GM10266 (cell line): ENCODE data around the gene CDH4.

Experiments
- DNase-seq: peaks from one replicate; pipeline ENCODE4 v3.0.0; 2012; ENCODE audit errors: extremely low spot score
- CTCF ChIP-seq: IDR thresholded peaks from 2 replicates; pipeline ENCODE4 v1.5.1; 2012; ENCODE audit warnings: mild to moderate bottlenecking, low read depth; ENCODE audit not compliant: control insufficient read depth, insufficient read depth; ENCODE audit errors: missing control alignments

CDH4 gene

DNA sequence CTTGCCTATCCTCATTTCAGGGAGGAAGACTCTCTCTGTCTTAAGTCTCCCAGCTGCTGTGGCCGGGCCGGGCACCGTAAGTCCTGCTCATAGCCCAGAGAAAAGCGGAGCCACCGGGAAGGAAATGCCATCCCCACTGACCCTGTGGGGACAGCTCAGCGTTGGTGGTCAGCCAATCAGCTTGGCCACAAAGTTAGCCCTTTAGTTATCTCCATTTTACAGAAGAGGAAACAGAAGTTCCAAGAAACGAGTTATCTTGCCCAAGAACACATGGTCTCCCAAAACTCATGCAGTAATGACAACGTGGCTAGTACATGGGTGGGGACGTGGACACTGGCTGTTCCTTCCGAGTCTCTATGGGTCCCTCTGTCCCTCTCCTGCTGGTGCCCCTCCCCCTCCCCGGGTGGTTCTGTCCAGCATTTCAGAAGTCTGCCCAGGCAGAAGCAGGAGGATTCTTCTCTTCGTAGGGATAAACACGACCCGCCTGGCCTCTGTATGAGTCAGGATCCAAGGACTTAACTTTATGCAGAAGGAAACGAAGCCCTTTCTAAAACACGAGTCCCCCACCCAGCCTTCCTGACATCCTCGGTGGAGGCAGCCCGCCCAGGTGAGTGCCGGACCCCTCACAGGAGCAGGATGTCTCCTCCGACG is 273.8 kb downstream of the CDH4 start:
- TF ChIP-seq CTCF, result no peak
- DNase-seq, result no peak

- no peak for TF ChIP-seq CTCF
- no peak for DNase-seq
Measured at GRCh38 chr20:61526907-61527306, 274.8 kb downstream of the CDH4 start.

GRCh38 chr20:61527626-61528025 is 275.6 kb downstream of the CDH4 start:
- DNase-seq, result no peak

DNA sequence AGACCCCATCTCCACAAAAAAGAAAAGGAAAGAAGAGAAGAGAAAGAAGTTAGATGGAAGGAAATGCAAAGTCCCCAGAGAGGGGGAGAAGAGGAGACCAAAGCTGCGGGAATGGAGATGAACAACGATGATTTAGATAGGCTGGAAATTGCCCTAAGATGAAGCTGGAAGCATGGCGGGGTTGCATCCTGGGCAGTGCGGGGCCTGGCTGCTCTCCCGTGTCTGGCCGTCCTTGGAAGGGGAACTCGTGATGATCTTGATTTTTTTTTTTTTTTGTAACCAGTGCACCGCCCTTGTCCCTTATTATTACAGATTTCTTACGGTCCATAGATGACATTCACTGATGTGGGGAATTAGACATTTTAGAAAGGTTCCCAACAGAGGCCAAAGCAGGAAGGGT is 276.5 kb downstream of the CDH4 start:
- no peak for DNase-seq
- TF ChIP-seq CTCF, result no peak

More at GRCh38 chr20:61527626-61528025, 275.6 kb downstream of the CDH4 start:
- no peak for TF ChIP-seq CTCF

DNA sequence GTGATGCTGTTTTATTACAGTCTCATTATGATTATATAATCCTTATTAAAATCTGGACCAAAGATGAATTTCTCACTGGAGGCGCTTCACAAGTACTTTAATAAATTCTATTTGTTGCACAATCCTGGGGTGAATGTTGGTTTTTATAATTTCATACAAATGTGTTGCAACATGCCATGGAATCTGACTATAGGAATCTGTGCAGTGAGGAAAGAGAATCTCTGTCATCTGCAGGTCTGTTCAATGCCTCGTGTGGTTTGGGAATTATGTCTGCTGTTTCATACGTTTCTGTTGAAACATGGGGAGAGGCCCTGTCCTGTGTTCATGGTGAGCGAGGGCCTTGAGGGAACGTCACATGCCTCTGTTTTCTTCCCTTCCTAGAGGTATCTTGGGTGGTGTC is 277.3 kb downstream of the CDH4 start:
- TF ChIP-seq CTCF, result no peak
- no peak for DNase-seq

DNA sequence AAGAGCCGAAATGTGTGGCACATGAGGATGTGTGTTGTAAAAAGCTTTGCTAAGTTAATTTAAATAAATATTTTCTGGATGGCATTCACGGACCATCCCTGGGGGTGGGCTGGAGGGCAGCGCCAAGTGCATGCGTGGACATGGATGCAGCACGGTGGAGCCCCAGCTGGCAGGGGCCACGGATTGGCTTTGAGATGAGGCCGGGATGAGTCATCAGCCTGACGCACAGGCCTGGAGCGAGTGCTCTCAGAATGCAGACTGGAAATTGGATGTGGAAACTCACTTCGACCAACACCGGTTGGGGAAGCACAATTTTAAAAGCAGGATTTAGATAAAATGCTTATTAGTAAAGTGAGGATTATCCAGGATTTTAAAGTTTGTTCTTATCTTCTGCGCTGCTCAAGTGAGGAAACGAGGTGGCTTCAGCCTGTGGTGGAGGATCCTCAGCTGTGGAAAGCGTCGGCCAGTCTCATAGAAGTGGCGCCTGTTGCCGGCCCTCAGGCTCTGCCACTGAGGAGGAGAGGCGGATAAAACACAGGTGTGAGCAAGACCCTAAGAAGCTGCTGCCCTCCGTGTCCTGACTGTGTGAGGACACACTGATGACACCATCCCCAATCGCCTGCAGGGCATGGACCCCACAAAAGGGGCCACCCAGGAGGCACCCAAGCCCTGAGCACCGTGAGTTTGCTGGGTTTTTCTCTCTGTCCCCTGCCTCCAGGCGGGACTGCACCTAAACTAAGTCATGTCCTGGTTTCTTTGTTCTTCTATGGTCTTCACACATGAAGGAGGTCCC is 279.7 kb downstream of the CDH4 start:
- no peak for DNase-seq
- TF ChIP-seq CTCF, result no peak

- no peak for DNase-seq
- TF ChIP-seq CTCF, result no peak
Measured at GRCh38 chr20:61532736-61533135, 280.7 kb downstream of the CDH4 start.
